Measurements from ENCODE around the gene TNFSF11.

TNFSF11 gene

DNA sequence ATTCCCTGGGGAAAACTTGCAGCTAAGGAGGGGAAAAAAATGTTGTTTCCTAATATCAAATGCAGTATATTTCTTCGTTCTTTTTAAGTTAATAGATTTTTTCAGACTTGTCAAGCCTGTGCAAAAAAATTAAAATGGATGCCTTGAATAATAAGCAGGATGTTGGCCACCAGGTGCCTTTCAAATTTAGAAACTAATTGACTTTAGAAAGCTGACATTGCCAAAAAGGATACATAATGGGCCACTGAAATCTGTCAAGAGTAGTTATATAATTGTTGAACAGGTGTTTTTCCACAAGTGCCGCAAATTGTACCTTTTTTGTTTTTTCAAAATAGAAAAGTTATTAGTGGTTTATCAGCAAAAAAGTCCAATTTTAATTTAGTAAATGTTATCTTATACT lies 33.6 kb downstream of the TNFSF11 start:
- in situ Hi-C loops (cut with MboI; ENCODE audit: low sequenced_read_pairs), result no loop called here

DNA sequence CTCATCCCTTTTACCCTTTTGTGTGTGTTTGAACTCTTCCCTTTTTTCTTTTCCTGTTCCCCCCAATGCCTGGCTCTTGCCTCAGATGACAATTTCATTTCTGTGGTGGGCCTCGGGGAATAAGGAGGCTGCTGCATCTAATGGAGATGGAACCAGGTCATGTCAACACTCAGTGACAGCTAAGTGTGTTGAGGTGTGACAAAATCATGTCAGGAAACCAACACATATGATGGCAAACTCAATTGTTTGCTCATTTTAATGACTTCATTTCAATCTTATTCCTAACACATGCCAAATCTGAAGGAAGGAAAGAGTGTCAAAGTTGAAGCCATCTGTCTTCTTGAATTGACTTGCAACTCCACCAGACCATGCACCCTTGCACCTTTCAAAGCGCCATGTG lies 36.7 kb downstream of the TNFSF11 start:
- in situ Hi-C loops (cut with MboI; ENCODE audit: low sequenced_read_pairs), result no loop called here

DNA sequence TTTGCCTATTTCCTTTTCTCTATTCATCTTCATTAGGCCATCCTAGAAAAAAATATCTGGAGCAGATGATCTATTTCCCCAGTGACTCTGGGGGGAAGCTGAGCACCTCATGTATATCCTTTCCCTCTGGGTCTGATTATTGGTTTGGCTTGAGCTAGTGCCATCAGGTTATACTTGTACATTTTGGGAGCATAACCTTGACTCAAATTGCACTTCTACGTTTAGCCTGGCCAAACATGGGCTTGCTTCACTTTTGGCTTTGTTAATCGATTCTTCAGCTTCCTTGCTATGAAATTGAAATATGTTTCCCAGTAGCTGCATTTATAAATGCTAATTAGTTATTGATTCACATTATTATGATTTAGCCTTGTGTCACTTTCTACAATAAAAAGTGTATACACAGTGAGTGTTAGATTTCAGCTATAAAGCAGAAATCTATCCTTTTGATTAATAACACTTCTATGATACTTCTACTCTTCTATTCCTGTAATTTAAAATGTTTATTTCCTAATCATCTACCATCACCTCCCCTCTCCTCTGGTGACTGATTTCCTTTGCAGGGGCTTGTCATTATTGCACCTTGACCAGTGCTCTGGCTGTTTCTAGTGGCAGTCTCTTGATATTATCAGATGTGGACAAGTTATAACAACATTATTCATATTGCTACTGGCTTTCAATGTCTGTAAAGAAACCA lies 37.3 kb downstream of the TNFSF11 start:
- in situ Hi-C loops (cut with MboI; ENCODE audit: low sequenced_read_pairs), result no loop called here

DNA sequence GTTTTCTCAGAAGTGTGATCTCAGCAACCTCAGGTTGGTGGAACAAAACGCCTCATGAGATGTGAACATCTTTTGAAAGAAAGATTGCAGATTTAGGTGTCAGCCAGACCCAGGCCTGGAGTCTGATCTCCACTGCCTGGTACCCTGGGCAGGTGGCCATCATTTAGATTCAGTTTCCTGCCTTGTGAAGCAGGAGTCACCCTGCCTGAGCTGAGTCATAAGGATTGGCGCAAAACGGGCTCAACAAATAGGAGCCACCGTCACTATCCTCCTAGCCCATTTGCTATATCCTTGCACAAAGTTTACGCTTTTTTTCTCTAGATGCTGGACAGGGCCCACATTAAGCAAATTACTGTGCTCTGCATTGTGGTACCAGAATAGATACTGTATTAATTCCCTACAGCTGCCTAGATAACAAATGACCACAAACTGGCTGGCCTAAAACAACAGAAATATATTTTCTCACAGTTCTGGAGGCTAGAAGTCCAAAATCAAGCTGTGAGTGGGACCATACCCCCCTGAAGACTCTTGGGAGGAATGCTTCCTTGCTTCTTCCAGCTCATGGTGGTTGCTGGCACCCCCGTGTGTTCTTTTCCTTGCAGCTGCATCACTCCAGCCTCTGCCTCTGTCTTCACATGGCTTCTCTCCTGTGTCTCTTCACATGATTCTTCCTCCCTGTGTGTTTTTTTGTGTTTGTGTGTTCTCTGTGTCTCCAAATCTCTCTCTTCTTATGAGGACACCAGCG lies 38.2 kb downstream of the TNFSF11 start:
- in situ Hi-C loops (cut with MboI; ENCODE audit: low sequenced_read_pairs), result no loop called here

DNA sequence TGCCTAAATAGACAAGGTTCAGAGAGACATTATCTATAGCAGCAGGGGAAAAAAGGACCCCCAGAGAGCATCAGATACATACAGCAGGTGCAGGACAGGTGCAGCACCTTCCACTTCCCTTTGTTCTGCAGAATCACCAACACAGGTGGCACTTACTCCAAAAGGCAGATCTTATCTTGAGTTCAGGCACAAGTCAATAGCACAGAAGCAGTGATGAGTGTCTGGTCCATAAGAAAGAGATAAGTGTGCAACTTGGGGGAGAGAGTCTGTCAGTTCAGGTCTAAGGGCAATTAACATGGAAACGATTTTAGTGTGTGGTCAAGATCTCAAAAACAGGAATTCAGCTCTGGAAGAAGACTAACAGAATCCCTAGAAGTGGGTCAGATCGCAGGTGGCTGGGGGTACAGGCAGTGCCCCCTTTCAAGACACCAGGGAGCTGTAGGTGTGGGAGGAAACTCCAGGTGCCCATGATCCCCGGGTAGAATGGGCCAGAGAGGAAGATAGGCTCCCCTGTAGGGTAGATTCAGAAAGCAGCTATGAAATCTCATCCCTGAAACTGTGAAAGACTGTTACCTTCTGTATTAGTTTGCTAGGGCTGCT lies 40.6 kb downstream of the TNFSF11 start:
- in situ Hi-C loops (cut with MboI; ENCODE audit: low sequenced_read_pairs), result no loop called here

DNA sequence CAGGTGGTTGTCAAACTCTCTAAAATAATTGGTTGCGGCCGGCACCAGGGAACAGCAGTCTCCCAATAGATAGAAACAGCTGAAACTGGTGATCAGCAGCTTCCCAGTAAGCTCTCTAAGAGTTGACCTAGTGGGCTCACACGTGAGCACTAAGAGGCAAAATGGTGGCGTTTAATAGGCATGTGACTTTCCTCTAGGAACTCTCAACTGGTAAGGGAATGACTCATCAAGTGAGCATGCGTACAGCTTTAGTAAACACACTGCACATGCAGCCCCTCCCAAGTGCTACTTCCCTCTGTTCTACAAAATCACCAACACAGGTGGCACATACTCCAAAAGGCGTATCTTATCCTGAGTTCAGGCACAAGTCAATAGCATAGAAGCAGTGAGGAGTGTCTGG lies 41.7 kb downstream of the TNFSF11 start:
- in situ Hi-C loops (cut with MboI; ENCODE audit: low sequenced_read_pairs), result no loop called here

DNA sequence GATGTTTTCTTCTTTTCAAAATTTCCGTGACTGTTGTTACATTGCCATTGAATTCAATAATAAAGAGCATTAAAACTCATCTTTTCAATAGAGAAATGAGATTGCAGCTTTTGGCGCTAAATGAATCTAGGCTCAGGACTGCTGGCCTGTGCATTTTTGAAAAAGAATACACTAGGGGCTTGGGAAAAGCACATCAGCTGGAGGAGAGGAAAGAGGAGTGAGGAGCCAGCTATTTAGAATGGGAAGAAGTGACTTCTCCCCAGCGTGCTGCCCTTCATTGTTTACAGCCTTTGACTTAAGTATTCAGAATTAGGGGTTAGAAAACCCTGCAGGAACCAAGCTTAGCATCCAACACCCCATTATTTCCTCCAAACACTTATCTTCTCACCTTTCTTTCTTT lies 43.3 kb downstream of the TNFSF11 start:
- in situ Hi-C loops (cut with MboI; ENCODE audit: low sequenced_read_pairs), result no loop called here

DNA sequence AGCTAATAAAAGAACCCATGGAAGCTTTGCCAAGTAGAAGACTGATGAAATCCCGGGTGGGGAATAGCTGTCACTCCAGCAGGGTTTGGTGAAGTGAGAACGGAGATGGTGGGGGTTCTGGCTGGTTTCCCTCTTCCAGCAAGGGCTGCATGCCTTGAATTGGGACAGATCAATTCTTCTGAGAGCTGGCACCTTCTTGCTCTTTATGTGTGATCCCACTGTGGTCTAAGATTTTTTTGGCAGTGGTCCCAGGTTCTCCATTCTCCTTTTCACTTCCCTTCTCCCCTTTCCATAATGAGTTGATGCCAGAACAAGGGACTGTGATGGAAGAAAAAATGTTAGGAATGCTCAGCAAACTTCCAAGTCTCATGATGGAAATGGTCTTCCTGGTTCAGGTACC lies 50.0 kb downstream of the TNFSF11 start:
- in situ Hi-C loops (cut with MboI; ENCODE audit: low sequenced_read_pairs), result no loop called here

DNA sequence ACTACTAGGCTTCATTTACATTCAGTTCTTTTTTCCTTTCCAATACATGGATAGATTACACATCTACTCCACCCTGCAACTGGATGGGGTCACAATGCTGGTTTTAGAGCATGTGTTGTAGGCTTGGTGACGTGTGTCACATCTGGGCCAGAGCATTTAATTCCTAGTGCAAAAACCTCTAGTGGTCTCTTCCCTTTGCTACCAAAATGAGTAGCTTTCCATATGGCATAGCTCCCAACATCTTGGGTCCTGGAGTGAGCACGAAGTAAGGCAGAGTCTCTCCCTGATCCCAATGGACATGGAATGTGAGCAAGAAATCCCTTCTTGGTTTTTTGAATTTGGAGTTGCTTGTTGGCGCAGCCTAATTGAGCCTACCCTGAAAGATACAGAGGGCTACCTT lies 51.7 kb downstream of the TNFSF11 start:
- in situ Hi-C loops (cut with MboI; ENCODE audit: low sequenced_read_pairs), result no loop called here

DNA sequence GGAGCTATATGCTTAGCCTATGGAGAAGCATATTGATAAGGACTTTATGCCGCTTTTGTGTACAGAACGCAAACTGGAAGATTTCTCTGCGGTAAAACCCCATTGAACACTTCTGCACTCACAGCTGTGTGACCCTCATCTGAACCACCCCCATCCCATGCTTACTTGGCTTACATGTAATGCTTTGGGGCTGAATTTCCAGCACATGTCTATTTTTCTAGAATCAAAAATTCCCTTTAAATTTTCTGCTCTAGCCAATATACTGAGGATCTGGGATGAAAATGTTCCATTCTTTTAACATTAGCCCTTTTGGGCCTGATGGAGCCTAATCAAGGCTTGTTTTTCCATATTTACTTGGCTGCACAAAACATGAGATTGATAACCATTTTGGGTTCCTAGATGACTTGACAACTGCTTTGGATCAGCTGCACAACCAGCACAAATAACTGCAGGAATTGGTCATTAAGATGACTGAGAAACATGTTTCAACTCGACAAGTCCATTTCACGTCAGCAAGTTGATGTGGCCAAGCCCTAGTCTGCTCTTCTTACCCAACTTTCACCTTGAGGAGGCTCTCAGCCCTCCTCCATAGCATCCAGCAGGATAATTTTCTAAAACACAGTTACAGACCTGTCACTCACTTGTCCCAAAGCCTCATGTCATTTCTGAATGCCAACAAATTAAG lies 52.4 kb downstream of the TNFSF11 start:
- in situ Hi-C loops (cut with MboI; ENCODE audit: low sequenced_read_pairs), result no loop called here

DNA sequence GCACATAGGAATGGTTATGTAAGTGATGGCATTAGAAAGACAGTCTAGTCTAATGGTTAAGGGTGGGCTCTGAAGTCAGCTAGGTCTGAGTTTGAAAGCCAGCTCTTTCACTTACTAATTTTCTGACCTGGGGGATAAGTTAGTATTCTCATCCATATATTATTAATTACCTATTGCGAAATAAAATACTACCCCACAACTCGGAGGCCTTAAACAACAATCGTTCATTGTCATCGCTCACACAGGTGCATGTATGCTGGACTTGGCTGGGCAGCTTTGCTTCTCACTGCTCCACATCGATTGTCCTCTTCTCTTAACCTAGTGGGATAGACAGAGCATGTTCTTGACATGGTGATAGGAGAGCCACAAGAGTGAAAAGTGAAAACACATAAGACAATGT lies 54.7 kb downstream of the TNFSF11 start:
- in situ Hi-C loops (cut with MboI; ENCODE audit: low sequenced_read_pairs), result no loop called here

DNA sequence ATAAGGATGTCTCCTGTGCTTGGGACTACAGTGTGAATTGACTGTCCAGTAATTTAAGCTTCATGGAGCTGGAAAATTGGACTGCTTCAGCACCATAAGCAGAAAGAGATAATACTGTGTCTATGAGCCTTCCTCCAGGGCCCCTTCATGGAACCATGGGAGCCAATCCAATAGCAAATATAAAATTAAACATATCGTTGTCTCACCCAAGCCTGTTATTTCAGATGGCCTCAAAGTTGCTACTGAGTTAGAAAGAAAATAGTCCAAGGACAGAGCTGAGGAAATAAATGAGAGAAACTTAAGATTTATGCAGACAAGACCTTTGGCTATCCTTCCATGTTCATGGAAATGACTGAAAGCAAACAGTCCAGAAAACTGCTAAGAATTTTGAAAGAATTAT lies 57.2 kb downstream of the TNFSF11 start:
- in situ Hi-C loops (cut with MboI; ENCODE audit: low sequenced_read_pairs), result no loop called here

DNA sequence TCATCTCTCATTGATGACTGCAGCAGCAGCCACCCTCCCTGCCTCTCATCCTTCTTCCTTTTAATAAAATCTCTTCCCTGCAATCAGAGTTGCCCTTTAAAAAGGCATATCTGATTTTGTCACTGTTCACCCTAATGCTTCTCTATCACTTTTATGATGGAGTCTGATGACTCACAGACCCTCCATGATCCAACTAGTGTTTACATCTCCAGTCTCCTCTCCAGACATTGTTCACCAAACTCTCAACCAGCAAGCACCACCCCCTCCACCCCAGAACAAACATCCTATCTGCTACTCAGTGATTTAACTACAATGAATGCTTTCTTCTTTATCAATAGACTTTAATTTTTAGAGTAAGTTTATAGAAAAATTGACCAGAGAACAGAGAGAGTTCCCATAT lies 59.5 kb downstream of the TNFSF11 start:
- in situ Hi-C loops (cut with MboI; ENCODE audit: low sequenced_read_pairs), result no loop called here

DNA sequence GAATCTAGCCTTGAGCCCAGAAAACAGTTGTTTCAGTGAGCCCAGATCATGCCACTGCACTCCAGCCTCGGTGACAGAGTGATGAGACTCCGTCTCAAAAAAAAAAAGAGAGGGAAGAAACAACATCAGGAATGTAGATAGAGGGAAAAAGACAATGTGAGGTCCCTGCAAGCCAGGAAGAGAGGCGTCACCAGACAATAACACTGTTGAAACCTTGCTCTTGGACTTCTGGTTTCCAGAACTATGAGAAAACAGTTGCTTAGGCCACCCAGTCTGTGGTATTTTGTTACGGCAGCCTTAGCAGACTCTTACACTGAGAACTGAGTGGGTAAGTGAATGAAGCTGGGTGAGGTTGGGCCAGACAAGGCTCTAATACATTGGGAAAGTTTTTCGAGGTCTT lies 64.1 kb downstream of the TNFSF11 start:
- in situ Hi-C loops (cut with MboI; ENCODE audit: low sequenced_read_pairs), result no loop called here

DNA sequence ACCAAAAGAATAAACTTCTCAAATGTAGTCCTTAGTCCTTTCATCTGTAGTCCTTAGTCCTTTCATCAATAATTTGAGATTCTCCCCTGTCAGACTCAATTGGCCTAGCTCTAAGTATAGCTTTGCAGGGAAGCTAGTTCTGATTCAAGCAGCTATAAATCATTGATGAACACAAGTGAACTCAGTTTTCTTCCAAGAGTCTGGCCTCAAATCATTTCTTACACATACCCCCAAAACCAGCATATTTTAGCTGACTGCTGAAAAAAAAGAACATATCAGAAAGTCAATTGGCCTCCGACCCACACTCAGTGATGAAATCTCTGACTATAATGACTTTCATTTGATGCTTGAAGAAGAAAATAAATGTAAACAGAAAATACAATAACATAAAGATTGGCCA lies 64.9 kb downstream of the TNFSF11 start:
- in situ Hi-C loops (cut with MboI; ENCODE audit: low sequenced_read_pairs), result no loop called here

DNA sequence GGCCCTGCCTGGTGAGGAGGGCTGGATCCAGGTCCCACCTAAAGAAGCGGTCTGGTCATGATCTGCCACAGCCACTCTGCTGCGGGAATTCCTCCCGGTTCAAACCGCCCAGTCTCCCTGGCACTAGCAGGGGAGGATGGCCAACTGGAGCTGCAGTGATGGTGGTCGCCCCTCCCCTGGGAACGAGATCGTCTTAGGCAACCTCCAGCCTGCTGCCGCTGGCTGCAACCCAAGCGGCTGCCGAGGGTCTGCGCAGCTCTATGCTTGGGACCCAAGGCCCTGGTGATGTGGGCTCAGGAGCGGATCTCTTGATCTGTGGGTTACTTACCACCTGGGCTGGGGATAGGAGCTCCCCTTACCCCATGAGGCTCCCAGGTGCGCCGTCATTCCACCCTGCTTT lies 69.1 kb downstream of the TNFSF11 start:
- in situ Hi-C loops (cut with MboI; ENCODE audit: low sequenced_read_pairs), result no loop called here

DNA sequence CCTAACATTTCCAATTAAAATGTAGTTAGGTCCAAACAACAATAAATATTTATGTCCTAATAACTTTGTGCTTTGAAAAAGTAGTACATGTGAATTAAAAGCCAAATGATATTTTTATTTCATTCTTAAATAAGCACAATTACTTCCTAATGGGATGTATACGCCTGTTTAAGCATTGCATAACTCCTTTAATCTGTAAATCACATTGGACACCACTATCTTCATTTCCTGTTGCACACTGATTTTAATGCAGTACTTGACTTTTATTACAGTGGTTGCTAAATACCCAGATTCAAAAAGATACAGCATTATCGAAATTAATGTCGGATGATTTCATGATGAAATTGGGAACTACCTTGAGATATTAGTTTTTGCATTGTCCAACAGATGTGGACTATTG lies 70.9 kb downstream of the TNFSF11 start:
- in situ Hi-C loops (cut with MboI; ENCODE audit: low sequenced_read_pairs), result no loop called here

DNA sequence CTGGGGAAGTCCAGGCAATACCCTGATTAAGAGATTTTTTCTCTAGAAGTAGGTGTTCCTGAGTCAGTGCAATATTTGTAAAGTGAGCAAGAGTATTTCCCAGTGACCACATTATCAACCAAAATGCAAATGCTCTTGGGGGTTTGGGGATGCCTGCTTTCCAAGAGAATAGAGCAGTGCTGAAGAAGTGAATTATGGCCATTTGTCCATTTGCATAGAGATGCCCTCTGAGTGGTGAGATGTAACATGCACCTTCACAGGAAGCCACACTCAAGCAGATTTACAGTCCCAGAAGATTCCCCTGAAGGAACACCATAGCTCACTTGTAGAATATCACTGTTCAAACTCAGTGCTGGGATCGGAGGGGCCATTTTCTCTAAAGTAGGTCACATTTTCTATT lies 71.8 kb downstream of the TNFSF11 start:
- in situ Hi-C loops (cut with MboI; ENCODE audit: low sequenced_read_pairs), result no loop called here

DNA sequence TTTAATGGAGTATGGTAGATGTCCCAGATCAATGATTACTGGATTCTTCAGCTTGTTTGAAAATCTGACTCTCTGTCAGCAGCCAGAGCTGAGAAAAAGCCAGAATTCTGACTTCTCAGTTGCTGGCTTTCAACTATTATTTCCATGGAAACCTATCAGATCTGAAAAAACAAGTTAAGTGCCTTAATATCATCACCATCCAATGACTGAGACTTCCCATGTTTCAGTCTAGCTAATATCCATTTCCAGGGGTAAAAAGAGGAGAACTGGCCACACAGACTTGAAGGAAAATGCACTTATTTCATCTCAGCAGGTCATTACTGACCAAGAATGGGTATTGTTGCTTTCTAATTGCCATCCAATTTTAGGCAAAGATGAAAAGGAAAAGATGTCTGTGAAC lies 75.2 kb downstream of the TNFSF11 start:
- in situ Hi-C loops (cut with MboI; ENCODE audit: low sequenced_read_pairs), result no loop called here

DNA sequence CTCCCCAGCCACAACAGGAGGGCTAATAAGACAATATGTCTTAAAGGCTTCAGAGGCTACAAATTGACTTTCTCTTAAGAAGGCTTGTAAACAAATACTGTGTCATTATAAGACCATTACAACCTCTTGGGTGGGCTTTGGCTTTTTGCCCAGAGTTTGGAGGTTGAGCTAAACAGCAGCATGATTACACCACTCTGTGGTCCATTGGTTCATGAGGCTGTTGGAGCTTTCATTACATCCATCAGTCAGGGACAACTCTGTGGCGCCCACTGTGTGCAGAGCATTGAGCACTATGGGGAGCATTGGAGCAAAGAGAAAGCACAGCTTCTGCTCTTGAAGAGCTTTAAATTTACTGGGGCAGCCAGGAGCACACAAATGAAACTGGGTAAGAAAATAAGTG lies 75.9 kb downstream of the TNFSF11 start:
- in situ Hi-C loops (cut with MboI; ENCODE audit: low sequenced_read_pairs), result no loop called here

DNA sequence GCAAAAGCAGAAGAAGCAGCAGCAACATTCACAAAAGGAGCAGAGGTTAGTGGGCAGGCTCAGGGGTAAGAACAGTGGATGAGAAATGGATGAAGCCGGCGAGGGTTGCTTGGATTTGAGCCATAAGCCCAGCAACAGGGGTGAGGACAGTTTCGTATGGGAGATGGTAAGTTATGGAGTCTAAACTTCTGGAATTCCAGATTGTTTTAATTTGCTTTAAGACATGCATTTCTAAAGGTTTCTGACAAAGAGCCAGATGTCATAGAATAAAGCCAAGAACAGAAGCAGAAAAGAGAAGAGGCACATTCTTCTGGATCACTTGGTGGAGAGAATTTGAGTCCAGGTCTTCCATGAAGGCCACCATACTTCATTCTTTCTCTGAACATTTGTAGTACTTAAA lies 76.6 kb downstream of the TNFSF11 start:
- in situ Hi-C loops (cut with MboI; ENCODE audit: low sequenced_read_pairs), result no loop called here
